AML-193 (cell line): ENCODE results near the gene FGL2.
"Not testable (repeated sequence)": the region's sequence is repeated elsewhere in the genome, so short reads cannot be mapped to it uniquely, and the experiment has no call there.

Experiments used
- DNase-seq, 2 experiments: peaks; one replicate each; lab custom pipeline; 2025; lab: John Stamatoyannopoulos, UW

Gene FGL2

GRCh38 chr7:77157034-77157433, 42.6 kb downstream of the FGL2 start:
- not testable (repeated sequence) for DNase-seq

GRCh38 chr7:77155601-77156377, 43.8 kb downstream of the FGL2 start:
- DNase-seq, result not testable (repeated sequence)

- DNase-seq, result not testable (repeated sequence)
These were observed 44.6 kb downstream of the FGL2 start for GRCh38 chr7:77154917-77155464.

- peak; percentile 39 to 41 for DNase-seq
These were observed 47.4 kb downstream of the FGL2 start for GRCh38 chr7:77152232-77152631.
